ENCODE data around the gene TSPAN9.
A peak's percentile ranks its signal among the peaks of the same experiment; 100 is the strongest.

TSPAN9 gene

GRCh38 chr12:3152011-3152511, 74.9 kb downstream of the TSPAN9 start:
- no peak overlapping the region for H3K4me3 ChIP-seq (ENCODE audit: low read depth, low read length)
- no peak for TF ChIP-seq CTCF (conservative IDR thresholded peaks at IDR 0.05; ENCODE audit: low read depth, low read length)

GRCh38 chr12:3152892-3153291, 75.7 kb downstream of the TSPAN9 start:
- TF ChIP-seq CTCF (conservative IDR thresholded peaks at IDR 0.05; ENCODE audit: low read depth, low read length) = no peak
- no peak overlapping the region for H3K4me3 ChIP-seq (ENCODE audit: low read depth, low read length)
- no peak for DNase-seq (ENCODE audit: low read depth)

More at GRCh38 chr12:3152011-3152511, 74.9 kb downstream of the TSPAN9 start:
- peak; percentile 34 for DNase-seq (ENCODE audit: low read depth)

DNA sequence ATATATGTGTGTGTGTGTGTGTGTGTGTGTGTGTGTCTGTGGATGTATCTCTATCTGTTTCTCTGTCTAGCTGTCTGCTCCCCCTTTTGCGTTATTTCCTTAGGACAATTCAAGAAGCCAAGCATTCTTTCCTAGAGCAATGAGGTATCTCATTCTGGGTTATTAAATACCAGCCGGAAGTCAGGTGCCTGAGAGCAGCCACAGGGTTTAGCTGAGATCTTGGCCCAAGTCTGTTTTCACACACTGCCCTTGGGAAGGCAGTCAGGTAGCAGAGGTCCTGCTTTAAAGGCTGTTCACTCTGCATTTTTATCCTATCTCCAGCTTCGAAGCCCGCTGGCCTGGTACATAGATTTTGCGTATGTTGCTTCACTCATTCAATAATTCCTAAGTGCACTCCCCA, 76.8 kb downstream of the TSPAN9 start:
- no peak for DNase-seq (ENCODE audit: low read depth)
- no peak overlapping the region for H3K4me3 ChIP-seq (ENCODE audit: low read depth, low read length)
- TF ChIP-seq CTCF (conservative IDR thresholded peaks at IDR 0.05; ENCODE audit: low read depth, low read length) = no peak

- no peak for TF ChIP-seq CTCF (conservative IDR thresholded peaks at IDR 0.05; ENCODE audit: low read depth, low read length)
- no peak overlapping the region for H3K4me3 ChIP-seq (ENCODE audit: low read depth, low read length)
These were observed 78.7 kb downstream of the TSPAN9 start for GRCh38 chr12:3155702-3156370.

DNA sequence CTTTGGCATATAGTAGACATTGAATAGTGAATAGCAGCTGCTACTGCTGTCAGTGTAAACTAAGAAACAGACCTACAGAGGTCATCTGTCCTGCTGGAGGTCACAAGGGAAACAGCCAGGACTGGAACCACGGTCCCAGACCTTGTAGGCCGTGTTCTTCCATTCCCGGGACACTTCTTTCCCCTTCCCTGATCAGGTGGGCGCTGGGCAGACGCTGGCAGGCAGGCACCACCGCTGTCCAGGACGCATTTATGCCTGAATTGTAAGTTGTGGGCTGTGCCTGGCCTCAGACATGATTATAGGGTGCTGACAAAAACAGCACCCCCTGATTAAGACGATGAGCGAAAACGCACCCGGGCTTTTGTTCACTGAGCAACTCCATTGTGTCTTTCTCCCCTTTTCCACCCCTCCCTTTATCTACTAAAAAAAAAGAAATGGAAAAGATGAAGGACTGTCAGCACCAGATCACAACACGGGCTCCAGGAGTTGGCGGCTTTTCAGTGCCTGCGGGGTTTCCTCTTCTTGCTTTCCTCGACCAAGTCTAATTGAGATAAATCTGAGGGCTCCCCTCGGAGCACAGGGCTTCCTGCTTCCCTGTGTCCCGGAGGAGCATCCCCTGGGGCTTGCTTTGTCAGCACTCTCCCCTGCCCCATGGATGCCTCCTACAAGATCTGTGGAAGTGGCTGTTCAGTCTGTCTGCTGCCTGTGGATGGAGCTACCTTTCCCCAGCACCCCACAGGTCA, 80.6 kb downstream of the TSPAN9 start:
- DNase-seq (ENCODE audit: low read depth) = peak; percentile 60
- no peak overlapping the region for H3K4me3 ChIP-seq (ENCODE audit: low read depth, low read length)
- no peak for TF ChIP-seq CTCF (conservative IDR thresholded peaks at IDR 0.05; ENCODE audit: low read depth, low read length)

More at GRCh38 chr12:3155702-3156370, 78.7 kb downstream of the TSPAN9 start:
- no peak for DNase-seq (ENCODE audit: low read depth)

- H3K4me3 ChIP-seq (ENCODE audit: low read depth, low read length) = no peak overlapping the region
- TF ChIP-seq CTCF (conservative IDR thresholded peaks at IDR 0.05; ENCODE audit: low read depth, low read length) = no peak
- peak; percentile 82 for DNase-seq (ENCODE audit: low read depth)
These were observed 81.8 kb downstream of the TSPAN9 start for GRCh38 chr12:3158851-3159465.
